NCI-H1417 treated with DMSO at 0.1 percent for 48 hours (cell line): ENCODE data around the gene KLF2.
"Not testable (repeated sequence)": the region's sequence is repeated elsewhere in the genome, so short reads cannot be mapped to it uniquely, and the experiment has no call there.

ENCODE experiments used
- DNase-seq: peaks from one replicate; lab custom pipeline; 2025; lab: John Stamatoyannopoulos, UW

The KLF2 gene

GRCh38 chr19:16324384-16325160 is at the start of gene KLF2:
Gene KLF2, plus strand, starts transcription at chr19:16324826. Its CDS starts 98 bp downstream, at chr19:16324924.
- DNase-seq, result no peak

GRCh38 chr19:16280306-16280705 is 44.3 kb upstream of the KLF2 start:
- no peak for DNase-seq

GRCh38 chr19:16281743-16282142 is 42.9 kb upstream of the KLF2 start:
- DNase-seq, result no peak

- DNase-seq, result no peak
These were observed 41.2 kb upstream of the KLF2 start for GRCh38 chr19:16283210-16284061.

- DNase-seq, result no peak
These were observed 40.1 kb upstream of the KLF2 start for GRCh38 chr19:16284505-16284904.

- not testable (repeated sequence) for DNase-seq
These were observed 39.5 kb upstream of the KLF2 start for GRCh38 chr19:16285079-16285478.

GRCh38 chr19:16285769-16286498 is 38.7 kb upstream of the KLF2 start:
- DNase-seq, result no peak

GRCh38 chr19:16288544-16288943 is 36.1 kb upstream of the KLF2 start:
- DNase-seq, result no peak

- DNase-seq, result no peak
These were observed 35.0 kb upstream of the KLF2 start for GRCh38 chr19:16289594-16289993.

- DNase-seq, result no peak
These were observed 33.9 kb upstream of the KLF2 start for GRCh38 chr19:16290692-16291091.

- no peak for DNase-seq
These were observed 31.2 kb upstream of the KLF2 start for GRCh38 chr19:16293118-16294091.

GRCh38 chr19:16295057-16295456 is 29.6 kb upstream of the KLF2 start:
- DNase-seq, result no peak

GRCh38 chr19:16296713-16297112 is 27.9 kb upstream of the KLF2 start:
- no peak for DNase-seq

GRCh38 chr19:16297575-16298178 is 26.9 kb upstream of the KLF2 start:
- no peak for DNase-seq

GRCh38 chr19:16298334-16298733 is 26.3 kb upstream of the KLF2 start:
- DNase-seq, result no peak

GRCh38 chr19:16301999-16302694 is 22.5 kb upstream of the KLF2 start:
- DNase-seq, result no peak

- no peak for DNase-seq
These were observed 20.9 kb upstream of the KLF2 start for GRCh38 chr19:16303755-16304154.

GRCh38 chr19:16304511-16304910 is 20.1 kb upstream of the KLF2 start:
- not testable (repeated sequence) for DNase-seq

- not testable (repeated sequence) for DNase-seq
These were observed 19.6 kb upstream of the KLF2 start for GRCh38 chr19:16305060-16305459.

GRCh38 chr19:16306728-16307402 is 17.8 kb upstream of the KLF2 start:
- no peak for DNase-seq
